ENCODE results near the gene SPEN. TPM values are rescaled to one million over a fixed set of nuclear protein-coding genes. Genes with fewer than 3 reads are reported as not detected.
"Not testable (repeated sequence)": the region's sequence is repeated elsewhere in the genome, so short reads cannot be mapped to it uniquely, and the experiment has no call there.

SPEN gene
- polyA plus RNA-seq, 1 of the 3 experiments (the other 2 are of a cell fraction): 6.1 TPM

DNA sequence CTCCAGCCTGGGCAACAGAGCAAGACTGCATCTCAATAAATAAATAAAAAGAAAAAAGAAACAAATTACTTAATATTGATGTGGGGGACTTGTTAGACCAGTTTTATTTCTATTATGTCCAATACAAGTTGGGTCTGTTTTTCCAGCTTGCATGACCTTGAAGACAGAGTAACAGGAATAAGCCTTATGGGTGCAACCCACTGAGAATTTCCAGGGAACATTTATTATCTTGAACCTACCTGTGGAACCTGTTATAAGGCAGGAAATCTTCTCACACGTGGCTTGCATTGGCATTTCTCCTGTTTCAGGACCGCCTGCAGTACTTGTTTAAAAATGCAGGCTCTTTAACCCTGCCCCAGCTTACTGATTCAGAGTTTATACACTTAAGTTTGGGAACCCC is 64.4 kb downstream of the SPEN start:
- 92% methylated on average over 2 of the region's 2 CpGs for WGBS (ENCODE audit: low lambda C conversion rate)
- H3K79me2 ChIP-seq (ENCODE audit: insufficient read depth): peaks cover 99% of the 10 kb centered on the region
- no peak overlapping the region for H3K9ac ChIP-seq
- TF ChIP-seq MXI1 (IDR thresholded peaks at IDR 0.05; ENCODE audit: low read depth, low read length) (no peak), FOXM1 (IDR thresholded peaks at IDR 0.05; ENCODE audit: low read depth) (no peak), GATA2 (CRISPR knock-in tag; IDR thresholded peaks at IDR 0.05) (no peak), FOXJ3 (CRISPR knock-in tag; IDR thresholded peaks at IDR 0.05) (no peak), TEAD4 (IDR thresholded peaks at IDR 0.05; ENCODE audit: borderline replicate concordance, insufficient read depth) (no peak), EP300 (IDR thresholded peaks at IDR 0.05; ENCODE audit: borderline replicate concordance in 1 of 2, low read depth in 1 of 2, low read length in 1 of 2) (no peak), CHD2 (IDR thresholded peaks at IDR 0.05; ENCODE audit: low read length, partially characterized antibody) (no peak), YY1 (IDR thresholded peaks at IDR 0.05; ENCODE audit: low read depth) (no peak), SIN3A (IDR thresholded peaks at IDR 0.05; ENCODE audit: borderline replicate concordance, low read depth, low read length) (no peak), RAD21 (IDR thresholded peaks at IDR 0.05; ENCODE audit: low read length) (no peak), ELF1 (IDR thresholded peaks at IDR 0.05) (no peak), SMC3 (IDR thresholded peaks at IDR 0.05; ENCODE audit: low read depth, low read length) (no peak)
- TF ChIP-seq, protein P1, sequence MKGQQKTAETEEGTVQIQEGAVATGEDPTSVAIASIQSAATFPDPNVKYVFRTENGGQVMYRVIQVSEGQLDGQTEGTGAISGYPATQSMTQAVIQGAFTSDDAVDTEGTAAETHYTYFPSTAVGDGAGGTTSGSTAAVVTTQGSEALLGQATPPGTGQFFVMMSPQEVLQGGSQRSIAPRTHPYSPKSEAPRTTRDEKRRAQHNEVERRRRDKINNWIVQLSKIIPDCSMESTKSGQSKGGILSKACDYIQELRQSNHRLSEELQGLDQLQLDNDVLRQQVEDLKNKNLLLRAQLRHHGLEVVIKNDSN (IDR thresholded peaks at IDR 0.05; ENCODE audit: borderline replicate concordance, low read depth): no peak
- TF ChIP-seq, protein P2, sequence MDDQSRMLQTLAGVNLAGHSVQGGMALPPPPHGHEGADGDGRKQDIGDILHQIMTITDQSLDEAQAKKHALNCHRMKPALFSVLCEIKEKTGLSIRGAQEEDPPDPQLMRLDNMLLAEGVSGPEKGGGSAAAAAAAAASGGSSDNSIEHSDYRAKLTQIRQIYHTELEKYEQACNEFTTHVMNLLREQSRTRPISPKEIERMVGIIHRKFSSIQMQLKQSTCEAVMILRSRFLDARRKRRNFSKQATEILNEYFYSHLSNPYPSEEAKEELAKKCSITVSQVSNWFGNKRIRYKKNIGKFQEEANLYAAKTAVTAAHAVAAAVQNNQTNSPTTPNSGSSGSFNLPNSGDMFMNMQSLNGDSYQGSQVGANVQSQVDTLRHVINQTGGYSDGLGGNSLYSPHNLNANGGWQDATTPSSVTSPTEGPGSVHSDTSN (IDR thresholded peaks at IDR 0.05): no peak
- TF ChIP-seq, protein P3, sequence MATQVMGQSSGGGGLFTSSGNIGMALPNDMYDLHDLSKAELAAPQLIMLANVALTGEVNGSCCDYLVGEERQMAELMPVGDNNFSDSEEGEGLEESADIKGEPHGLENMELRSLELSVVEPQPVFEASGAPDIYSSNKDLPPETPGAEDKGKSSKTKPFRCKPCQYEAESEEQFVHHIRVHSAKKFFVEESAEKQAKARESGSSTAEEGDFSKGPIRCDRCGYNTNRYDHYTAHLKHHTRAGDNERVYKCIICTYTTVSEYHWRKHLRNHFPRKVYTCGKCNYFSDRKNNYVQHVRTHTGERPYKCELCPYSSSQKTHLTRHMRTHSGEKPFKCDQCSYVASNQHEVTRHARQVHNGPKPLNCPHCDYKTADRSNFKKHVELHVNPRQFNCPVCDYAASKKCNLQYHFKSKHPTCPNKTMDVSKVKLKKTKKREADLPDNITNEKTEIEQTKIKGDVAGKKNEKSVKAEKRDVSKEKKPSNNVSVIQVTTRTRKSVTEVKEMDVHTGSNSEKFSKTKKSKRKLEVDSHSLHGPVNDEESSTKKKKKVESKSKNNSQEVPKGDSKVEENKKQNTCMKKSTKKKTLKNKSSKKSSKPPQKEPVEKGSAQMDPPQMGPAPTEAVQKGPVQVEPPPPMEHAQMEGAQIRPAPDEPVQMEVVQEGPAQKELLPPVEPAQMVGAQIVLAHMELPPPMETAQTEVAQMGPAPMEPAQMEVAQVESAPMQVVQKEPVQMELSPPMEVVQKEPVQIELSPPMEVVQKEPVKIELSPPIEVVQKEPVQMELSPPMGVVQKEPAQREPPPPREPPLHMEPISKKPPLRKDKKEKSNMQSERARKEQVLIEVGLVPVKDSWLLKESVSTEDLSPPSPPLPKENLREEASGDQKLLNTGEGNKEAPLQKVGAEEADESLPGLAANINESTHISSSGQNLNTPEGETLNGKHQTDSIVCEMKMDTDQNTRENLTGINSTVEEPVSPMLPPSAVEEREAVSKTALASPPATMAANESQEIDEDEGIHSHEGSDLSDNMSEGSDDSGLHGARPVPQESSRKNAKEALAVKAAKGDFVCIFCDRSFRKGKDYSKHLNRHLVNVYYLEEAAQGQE (IDR thresholded peaks at IDR 0.05; ENCODE audit: low read depth, low read length): no peak
- H3K27ac ChIP-seq (ENCODE audit: low read depth in 2 of 2, low read length in 1 of 2): no peak overlapping the region
- H3K27me3 ChIP-seq (ENCODE audit: insufficient read depth): no peaks in the 10 kb centered on the region
- no peaks in the 10 kb centered on the region for H3K9me2 ChIP-seq
- no peak overlapping the region for H2AFZ ChIP-seq (ENCODE audit: low read depth)
- peaks cover 0 to 12% of the 10 kb centered on the region in 2 experiments; a peak in 1 of 4 replicates for H3K4me1 ChIP-seq (ENCODE audit: control insufficient read depth in 1 of 2, insufficient read depth in 2 of 2, low read depth in 1 of 2, low read length in 1 of 2)
- H3K36me3 ChIP-seq (replicated peaks in 1 of 2; ENCODE audit: control insufficient read depth in 1 of 2, insufficient read depth in 2 of 2, low read length in 1 of 2): peaks cover 34 to 72% of the 10 kb centered on the region in 2 experiments
- no peaks in the 10 kb centered on the region for H3K9me3 ChIP-seq
- H3K4me2 ChIP-seq: no peak overlapping the region
- peaks cover 16% of the 10 kb centered on the region for H3F3A ChIP-seq (replicated peaks; ENCODE audit: insufficient read depth)
- H3K4me3 ChIP-seq (ENCODE audit: low read depth in 2 of 2, low read length in 1 of 2): no peak overlapping the region
- H4K20me1 ChIP-seq (ENCODE audit: insufficient read depth): peaks cover 7% of the 10 kb centered on the region; the same call in 1 of the 2 replicates
- POLR2A ChIA-PET: no interaction called here
- CTCF ChIA-PET: interaction anchor here (0.7 to 1.6 kb wide), 5 partner anchors 11 to 120 kb away, joined by 3 read pairs; no protein-coding TSS in a partner anchor
- DNase-seq: no peak

DNA sequence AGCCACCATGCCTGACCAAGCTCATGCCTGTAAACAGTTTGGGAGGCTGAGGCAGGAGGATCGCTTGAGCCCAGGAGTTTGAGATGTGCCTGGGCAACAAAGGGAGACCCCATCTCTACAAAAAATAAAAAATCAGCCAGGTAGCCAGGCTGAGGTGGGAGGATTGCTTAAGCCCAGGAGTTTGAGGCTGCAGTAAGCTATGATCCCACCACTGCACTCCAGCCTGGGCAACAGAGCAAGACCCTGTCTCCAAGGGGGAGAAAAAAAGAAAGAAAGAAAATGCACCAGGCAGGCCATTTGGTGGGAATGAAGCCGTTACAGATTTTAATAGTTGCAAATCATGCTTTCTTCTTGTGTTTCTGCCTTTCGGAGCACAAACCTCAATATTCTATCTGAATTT is 66.1 kb downstream of the SPEN start:
- DNase-seq; H3K9me3 ChIP-seq; POLR2A ChIA-PET; H3K27me3 ChIP-seq (ENCODE audit: insufficient read depth); H3K27ac ChIP-seq (ENCODE audit: low read depth in 2 of 2, low read length in 1 of 2); H4K20me1 ChIP-seq (ENCODE audit: insufficient read depth); H3K9me2 ChIP-seq; CTCF ChIA-PET; H2AFZ ChIP-seq (ENCODE audit: low read depth); H3K4me2 ChIP-seq; H3K9ac ChIP-seq; H3K4me3 ChIP-seq (ENCODE audit: low read depth in 2 of 2, low read length in 1 of 2): not testable (repeated sequence)
- peaks cover 99% of the 10 kb centered on the region for H3K79me2 ChIP-seq (ENCODE audit: insufficient read depth)
- H3K36me3 ChIP-seq (replicated peaks in 1 of 2; ENCODE audit: control insufficient read depth in 1 of 2, insufficient read depth in 2 of 2, low read length in 1 of 2): peaks cover 34 to 67% of the 10 kb centered on the region in 2 experiments
- WGBS (ENCODE audit: low lambda C conversion rate): 98% methylated on average over 3 of the region's 3 CpGs
- peaks cover 19% of the 10 kb centered on the region for H3F3A ChIP-seq (replicated peaks; ENCODE audit: insufficient read depth)
- peaks cover 0 to 25% of the 10 kb centered on the region in 2 experiments; a peak in 3 of 4 replicates for H3K4me1 ChIP-seq (ENCODE audit: control insufficient read depth in 1 of 2, insufficient read depth in 2 of 2, low read depth in 1 of 2, low read length in 1 of 2)
